ENCODE data around the gene BEND6. TPM values are rescaled to one million over a fixed set of nuclear protein-coding genes. Genes with fewer than 3 reads are reported as not detected.
A peak's percentile ranks its signal among the peaks of the same experiment; 100 is the strongest.

Gene BEND6
- total and polyA plus RNA-seq, 2 experiments from 2014 or later = 24.6 to 25.1 TPM

GRCh38 chr6:56963793-56964192 is 8.9 kb downstream of the BEND6 start:
- H3K4me1 ChIP-seq (ENCODE audit: insufficient read depth) = peaks cover 41% of the 10 kb centered on the region
- no peaks in the 10 kb centered on the region for H3K9me2 ChIP-seq (ENCODE audit: insufficient read depth)
- no peaks in the 10 kb centered on the region for H3K36me3 ChIP-seq (ENCODE audit: low read depth)
- 67 to 95% methylated on average over 1 of the region's 1 CpG for WGBS, 2 experiments (ENCODE audit: low coverage in 1 of 2, low lambda C conversion rate in 2 of 2, missing lambda C conversion rate in 2 of 2)
- no peaks in the 10 kb centered on the region for H3K9me3 ChIP-seq (ENCODE audit: low read depth)
- no peaks in the 10 kb centered on the region for H4K20me1 ChIP-seq (ENCODE audit: insufficient read depth)
- H2AFZ ChIP-seq = no peak overlapping the region
- H3K4me3 ChIP-seq = no peak overlapping the region
- TF ChIP-seq EZH2 (IDR thresholded peaks at IDR 0.05; ENCODE audit: insufficient read depth, poor library complexity, severe bottlenecking) (no peak), EZH2phosphoT487 (IDR thresholded peaks at IDR 0.05; ENCODE audit: insufficient read depth, low read depth) (no peak)
- no peak for DNase-seq
- H3F3A ChIP-seq (ENCODE audit: insufficient read depth) = peaks cover 31% of the 10 kb centered on the region
- no peak overlapping the region for H3K4me2 ChIP-seq (ENCODE audit: unreplicated experiment)
- no peaks in the 10 kb centered on the region for H3K27me3 ChIP-seq (replicated peaks; ENCODE audit: insufficient read depth)
- H3K79me2 ChIP-seq (ENCODE audit: insufficient read depth) = no peaks in the 10 kb centered on the region
- no peak overlapping the region for H3K27ac ChIP-seq
- in situ Hi-C loops (cut with MboI) = no loop called here
- H3K9ac ChIP-seq = no peak overlapping the region

GRCh38 chr6:56965126-56965525 is 10.2 kb downstream of the BEND6 start:
- Histone ChIP-seq H2AFZ (no peak overlapping the region), H3K27ac (no peak overlapping the region), H3K4me2 (ENCODE audit: unreplicated experiment) (no peak overlapping the region), H3K27me3 (replicated peaks; ENCODE audit: insufficient read depth) (no peaks in the 10 kb centered on the region), H3K4me1 (ENCODE audit: insufficient read depth) (peaks cover 28% of the 10 kb centered on the region), H3K36me3 (ENCODE audit: low read depth) (no peaks in the 10 kb centered on the region), H3K4me3 (no peak overlapping the region), H3K79me2 (ENCODE audit: insufficient read depth) (no peaks in the 10 kb centered on the region), H3K9me2 (ENCODE audit: insufficient read depth) (no peaks in the 10 kb centered on the region), H4K20me1 (ENCODE audit: insufficient read depth) (no peaks in the 10 kb centered on the region), H3F3A (ENCODE audit: insufficient read depth) (peaks cover 18% of the 10 kb centered on the region), H3K9ac (no peak overlapping the region), H3K9me3 (ENCODE audit: low read depth) (no peaks in the 10 kb centered on the region)
- 93 to 95% methylated on average over 1 of the region's 1 CpG for WGBS, 2 experiments (ENCODE audit: low coverage in 1 of 2, low lambda C conversion rate in 2 of 2, missing lambda C conversion rate in 2 of 2)
- no peak for DNase-seq
- in situ Hi-C loops (cut with MboI) = no loop called here
- TF ChIP-seq EZH2 (IDR thresholded peaks at IDR 0.05; ENCODE audit: insufficient read depth, poor library complexity, severe bottlenecking) (no peak), EZH2phosphoT487 (IDR thresholded peaks at IDR 0.05; ENCODE audit: insufficient read depth, low read depth) (no peak)

DNA sequence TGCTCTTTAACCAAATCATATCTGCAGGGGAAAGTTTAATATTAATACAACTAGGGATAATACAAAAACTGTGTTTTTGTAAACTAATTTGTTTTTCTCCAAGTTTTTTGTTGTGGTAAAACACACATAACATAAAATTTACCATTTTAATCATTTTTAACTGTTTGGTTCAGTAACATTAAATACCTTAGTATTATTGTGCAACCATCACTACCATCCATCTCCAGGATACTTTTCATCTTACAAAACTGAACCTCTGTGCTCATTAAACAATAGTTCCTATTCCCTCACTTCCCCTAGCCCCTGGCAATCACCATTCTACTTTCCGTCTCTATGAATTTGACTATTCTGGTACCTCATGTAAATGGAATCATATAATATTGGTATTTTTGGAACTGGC is 15.9 kb downstream of the BEND6 start:
- Histone ChIP-seq H3K9ac (no peak overlapping the region), H3K9me2 (ENCODE audit: insufficient read depth) (no peaks in the 10 kb centered on the region), H4K20me1 (ENCODE audit: insufficient read depth) (no peaks in the 10 kb centered on the region), H3K27ac (no peak overlapping the region), H3K9me3 (ENCODE audit: low read depth) (no peaks in the 10 kb centered on the region), H3K4me3 (no peak overlapping the region), H3K79me2 (ENCODE audit: insufficient read depth) (no peaks in the 10 kb centered on the region), H3K4me2 (ENCODE audit: unreplicated experiment) (no peak overlapping the region), H3K27me3 (replicated peaks; ENCODE audit: insufficient read depth) (no peaks in the 10 kb centered on the region), H3K36me3 (ENCODE audit: low read depth) (no peaks in the 10 kb centered on the region), H2AFZ (no peak overlapping the region), H3F3A (ENCODE audit: insufficient read depth) (no peaks in the 10 kb centered on the region), H3K4me1 (ENCODE audit: insufficient read depth) (no peaks in the 10 kb centered on the region)
- TF ChIP-seq EZH2 (IDR thresholded peaks at IDR 0.05; ENCODE audit: insufficient read depth, poor library complexity, severe bottlenecking) (no peak), EZH2phosphoT487 (IDR thresholded peaks at IDR 0.05; ENCODE audit: insufficient read depth, low read depth) (no peak)
- WGBS, 2 experiments (ENCODE audit: low coverage in 1 of 2, low lambda C conversion rate in 2 of 2, missing lambda C conversion rate in 2 of 2) = 95 to 97% methylated on average over 1 of the region's 1 CpG
- no peak for DNase-seq
- in situ Hi-C loops (cut with MboI) = no loop called here

DNA sequence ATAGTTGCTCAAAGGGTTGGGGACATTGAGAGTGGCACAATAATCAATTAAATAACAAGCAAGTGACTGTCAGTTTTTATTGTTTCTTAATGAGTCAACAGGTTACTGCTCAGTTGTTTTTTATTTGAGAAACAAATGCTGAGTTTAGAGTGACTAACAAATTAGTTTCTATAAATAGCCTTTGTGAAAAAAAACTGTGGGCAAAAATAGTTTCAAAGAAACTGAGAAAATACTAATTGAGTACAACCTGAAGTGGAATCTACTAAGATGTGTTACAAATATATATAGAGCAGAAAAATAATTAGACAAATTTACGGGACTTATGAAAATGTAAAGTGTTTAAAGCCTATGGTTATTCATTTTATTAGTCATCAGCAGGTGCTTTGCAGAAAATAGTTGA is 22.3 kb downstream of the BEND6 start:
- Histone ChIP-seq H3K4me3 (no peak overlapping the region), H3K9me2 (ENCODE audit: insufficient read depth) (no peaks in the 10 kb centered on the region), H2AFZ (no peak overlapping the region), H3K36me3 (ENCODE audit: low read depth) (0 out of 2 replicates have a peak, but pooled peaks cover 10% of the 10 kb centered on the region), H3K4me2 (ENCODE audit: unreplicated experiment) (no peak overlapping the region), H3K9me3 (ENCODE audit: low read depth) (no peaks in the 10 kb centered on the region), H3K27ac (no peak overlapping the region), H4K20me1 (ENCODE audit: insufficient read depth) (no peaks in the 10 kb centered on the region), H3K79me2 (ENCODE audit: insufficient read depth) (no peaks in the 10 kb centered on the region), H3K4me1 (ENCODE audit: insufficient read depth) (no peaks in the 10 kb centered on the region), H3K27me3 (replicated peaks; ENCODE audit: insufficient read depth) (no peaks in the 10 kb centered on the region), H3F3A (ENCODE audit: insufficient read depth) (no peaks in the 10 kb centered on the region), H3K9ac (no peak overlapping the region)
- in situ Hi-C loops (cut with MboI) = no loop called here
- DNase-seq = peak; percentile 27
- TF ChIP-seq EZH2 (IDR thresholded peaks at IDR 0.05; ENCODE audit: insufficient read depth, poor library complexity, severe bottlenecking) (no peak), EZH2phosphoT487 (IDR thresholded peaks at IDR 0.05; ENCODE audit: insufficient read depth, low read depth) (no peak)
- 93 to 100% methylated on average over 1 of the region's 1 CpG for WGBS, 2 experiments (ENCODE audit: low coverage in 1 of 2, low lambda C conversion rate in 2 of 2, missing lambda C conversion rate in 2 of 2)

DNA sequence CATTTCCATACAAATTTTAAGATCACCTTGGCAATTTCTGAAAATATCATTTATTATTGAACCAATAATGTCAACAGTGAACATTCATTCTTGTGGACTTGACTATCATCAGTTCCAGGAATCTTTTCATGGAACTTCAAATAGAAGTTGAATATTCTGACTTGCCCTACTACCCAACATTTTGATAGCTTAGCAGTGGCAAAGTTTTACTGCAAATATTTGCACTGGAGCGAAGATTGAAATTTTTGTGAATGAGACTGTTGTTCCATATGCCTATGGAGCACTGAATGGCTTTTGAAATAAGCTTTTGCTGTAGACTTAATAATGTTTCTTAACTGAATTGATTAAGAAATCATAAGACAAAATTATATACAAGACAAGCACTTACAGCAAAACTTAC is 23.6 kb downstream of the BEND6 start:
- in situ Hi-C loops (cut with MboI) = no loop called here
- DNase-seq = no peak
- no peaks in the 10 kb centered on the region for H3K4me1 ChIP-seq (ENCODE audit: insufficient read depth)
- whole genome bisulfite sequencing, 2 experiments (ENCODE audit: low coverage in 1 of 2, low lambda C conversion rate in 2 of 2, missing lambda C conversion rate in 2 of 2) = 97 to 100% methylated on average over 1 of the region's 1 CpG
- H3K9me3 ChIP-seq (ENCODE audit: low read depth) = no peaks in the 10 kb centered on the region
- no peak overlapping the region for H3K9ac ChIP-seq
- H2AFZ ChIP-seq = no peak overlapping the region
- 0 out of 2 replicates have a peak, but pooled peaks cover 10% of the 10 kb centered on the region for H3K36me3 ChIP-seq (ENCODE audit: low read depth)
- no peak for TF ChIP-seq EZH2 (IDR thresholded peaks at IDR 0.05; ENCODE audit: insufficient read depth, poor library complexity, severe bottlenecking)
- TF ChIP-seq EZH2phosphoT487 (IDR thresholded peaks at IDR 0.05; ENCODE audit: insufficient read depth, low read depth) = no peak
- H3K79me2 ChIP-seq (ENCODE audit: insufficient read depth) = no peaks in the 10 kb centered on the region
- no peaks in the 10 kb centered on the region for H3K27me3 ChIP-seq (replicated peaks; ENCODE audit: insufficient read depth)
- H3K4me2 ChIP-seq (ENCODE audit: unreplicated experiment) = no peak overlapping the region
- no peak overlapping the region for H3K27ac ChIP-seq
- no peaks in the 10 kb centered on the region for H4K20me1 ChIP-seq (ENCODE audit: insufficient read depth)
- H3K9me2 ChIP-seq (ENCODE audit: insufficient read depth) = no peaks in the 10 kb centered on the region
- H3K4me3 ChIP-seq = no peak overlapping the region
- H3F3A ChIP-seq (ENCODE audit: insufficient read depth) = no peaks in the 10 kb centered on the region

Data from GM23248 (cell line).